ENCODE measurements around the gene ROBO2. TPM values are rescaled to one million over a fixed set of nuclear protein-coding genes. Genes with fewer than 3 reads are reported as not detected.

The ROBO2 gene
- polyA plus RNA-seq, 3 donors: 79.5 to 103 (median 89.3) TPM

- DNase-seq (ENCODE audit: low read depth in 3 of 3, low spot score in 2 of 3): no peak
Observed at GRCh38 chr3:77096966-77097890, 57.3 kb downstream of the ROBO2 start.

- no peak for DNase-seq (ENCODE audit: low read depth in 3 of 3, low spot score in 2 of 3)
Observed at GRCh38 chr3:77102951-77103769, 63.3 kb downstream of the ROBO2 start.

GRCh38 chr3:77122652-77123051 is 82.8 kb downstream of the ROBO2 start:
- no peak for DNase-seq (ENCODE audit: low read depth in 3 of 3, low spot score in 2 of 3)

DNA sequence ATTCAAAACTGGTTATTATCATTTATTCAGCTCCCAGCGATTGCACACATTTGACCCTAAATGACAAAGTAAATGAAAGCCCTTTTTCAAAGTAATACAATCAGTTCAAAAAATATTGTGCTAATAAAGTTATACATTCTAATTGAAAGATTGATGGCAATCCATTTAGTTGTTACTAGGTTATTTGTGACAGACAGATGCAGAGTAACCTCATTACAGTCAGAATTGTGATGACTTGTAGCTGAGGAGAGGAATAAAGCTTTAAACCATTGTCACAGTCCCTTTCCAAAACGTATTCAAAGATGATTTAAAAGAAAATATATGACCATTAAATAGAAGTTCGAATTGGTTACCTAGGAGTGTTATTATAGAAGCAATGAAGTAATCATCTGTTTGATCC is 86.1 kb downstream of the ROBO2 start:
- DNase-seq (ENCODE audit: low read depth in 3 of 3, low spot score in 2 of 3): no peak

DNA sequence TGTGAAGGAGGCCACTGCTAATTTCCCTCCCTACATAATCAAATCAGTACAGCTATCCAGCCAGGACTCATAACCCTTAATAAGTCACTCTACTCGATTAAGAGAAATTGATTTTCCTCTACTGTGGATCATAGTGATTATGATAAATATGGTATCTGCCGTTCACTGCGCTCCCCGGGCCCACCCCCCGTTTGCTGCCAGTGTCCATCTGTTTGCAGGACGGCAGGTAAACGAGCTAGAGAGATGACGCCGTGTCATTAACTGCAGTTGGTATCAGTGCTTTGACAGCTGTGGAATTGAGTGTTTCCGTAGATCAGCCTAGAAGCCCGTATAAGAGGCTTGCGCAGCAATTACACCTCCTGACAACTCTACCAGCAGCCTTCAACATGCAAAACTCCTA is 94.9 kb downstream of the ROBO2 start:
- DNase-seq (ENCODE audit: low read depth in 3 of 3, low spot score in 2 of 3): no peak

DNA sequence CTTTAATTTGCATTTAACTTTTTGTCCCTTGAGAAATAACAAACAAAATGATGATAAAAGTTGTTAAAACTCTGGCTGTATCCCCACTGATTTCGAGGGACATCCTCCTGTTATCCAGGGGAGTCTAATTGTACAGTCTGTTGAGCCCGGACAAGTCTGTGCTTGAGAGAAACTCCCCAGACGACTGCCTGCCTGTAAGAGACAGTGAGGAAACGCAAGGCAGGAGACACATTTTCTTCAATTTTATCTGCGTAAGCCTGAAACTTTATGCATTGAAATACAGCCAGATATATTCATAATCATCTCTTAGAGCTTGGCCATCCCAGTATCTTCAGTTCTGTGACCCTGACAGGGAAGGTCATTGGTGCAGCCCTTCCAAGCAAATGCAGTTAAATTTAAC is 97.7 kb downstream of the ROBO2 start:
- no peak for DNase-seq (ENCODE audit: low read depth in 3 of 3, low spot score in 2 of 3)

- DNase-seq (ENCODE audit: low read depth in 3 of 3, low spot score in 2 of 3): no peak
Observed at GRCh38 chr3:77139624-77140023, 99.7 kb downstream of the ROBO2 start.

DNA sequence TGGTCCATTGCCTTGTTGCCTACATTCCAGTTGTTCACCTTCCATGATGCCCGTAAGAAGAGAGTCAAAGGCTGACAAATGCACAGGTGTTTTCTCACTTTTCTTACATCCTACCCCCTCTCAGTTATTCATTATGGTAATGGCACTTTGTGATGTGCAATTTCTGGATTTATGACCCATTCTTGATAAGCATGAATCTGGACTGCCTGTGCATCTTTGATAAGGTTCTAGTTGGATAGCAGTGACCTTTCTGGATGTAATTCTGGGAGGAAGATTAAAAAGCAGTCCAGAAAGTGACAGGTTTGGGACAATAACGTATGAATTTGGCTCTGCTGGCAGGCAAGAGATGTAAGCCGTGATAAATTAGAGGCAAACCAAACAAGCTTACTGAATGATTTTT is 101.5 kb downstream of the ROBO2 start:
- no peak for DNase-seq (ENCODE audit: low read depth in 3 of 3, low spot score in 2 of 3)

DNA sequence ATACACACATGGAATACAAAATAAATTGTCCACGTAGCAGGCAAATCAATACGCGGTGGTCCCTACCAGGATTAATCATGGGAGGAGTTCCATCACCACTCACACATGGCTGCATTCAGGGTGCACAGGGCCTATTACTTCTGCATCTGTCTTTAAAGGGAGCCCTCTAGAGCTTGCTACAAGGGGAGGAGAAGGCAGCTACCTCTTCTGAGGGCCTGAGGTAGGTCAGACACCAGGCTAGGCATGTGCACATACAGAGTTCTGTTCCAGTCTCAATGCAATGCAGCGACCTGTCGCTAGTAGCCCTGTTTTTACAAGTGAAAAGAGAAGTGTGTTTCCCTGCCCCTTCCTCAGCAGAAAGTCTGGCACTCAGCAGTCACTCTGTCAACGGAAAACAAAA is 102.7 kb downstream of the ROBO2 start:
- DNase-seq (ENCODE audit: low read depth in 3 of 3, low spot score in 2 of 3): no peak

DNA sequence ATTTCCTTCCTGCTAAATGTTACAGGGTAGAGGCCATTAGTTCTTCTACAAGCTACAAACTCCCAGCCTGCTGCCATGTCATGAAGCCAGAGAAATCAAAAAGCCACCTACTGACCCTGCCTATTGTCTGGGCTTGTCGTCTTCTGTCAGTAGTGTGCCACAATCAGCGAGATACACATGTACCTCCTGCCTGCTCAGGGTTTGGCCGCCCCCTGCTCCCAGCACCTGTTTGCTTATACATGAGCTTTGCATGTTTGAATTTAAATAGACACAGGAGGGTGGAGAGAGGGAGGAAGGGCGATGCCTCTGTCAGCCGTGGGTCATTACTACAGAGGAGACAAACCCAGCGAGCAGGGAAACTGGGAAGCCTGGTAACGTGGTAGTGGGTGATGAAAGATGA is 106.1 kb downstream of the ROBO2 start:
- DNase-seq (ENCODE audit: low read depth in 3 of 3, low spot score in 2 of 3): no peak

- DNase-seq (ENCODE audit: low read depth in 3 of 3, low spot score in 2 of 3): no peak
Observed at GRCh38 chr3:77147836-77148578, 108.1 kb downstream of the ROBO2 start.

GRCh38 chr3:77149382-77149781 is 109.5 kb downstream of the ROBO2 start:
- no peak for DNase-seq (ENCODE audit: low read depth in 3 of 3, low spot score in 2 of 3)

DNA sequence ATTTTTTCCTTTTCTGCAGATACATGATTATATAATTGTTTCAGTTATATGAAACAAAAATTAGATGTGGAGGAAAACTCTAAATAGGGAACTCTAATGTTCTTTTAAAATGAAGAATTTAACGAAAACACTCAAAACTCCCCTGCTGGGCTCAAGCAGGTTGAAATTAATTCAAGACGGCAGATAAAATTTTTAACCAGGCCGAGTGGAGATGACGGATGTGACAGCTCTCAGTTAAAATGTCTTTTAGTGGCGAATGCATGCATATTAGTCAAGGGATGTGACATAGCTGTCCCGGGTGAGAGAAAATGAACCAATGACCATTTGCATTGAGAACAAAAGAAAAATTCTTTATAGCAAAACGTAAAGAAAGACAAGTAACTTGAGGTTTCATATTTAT is 110.1 kb downstream of the ROBO2 start:
- no peak for DNase-seq (ENCODE audit: low read depth in 3 of 3, low spot score in 2 of 3)

DNA sequence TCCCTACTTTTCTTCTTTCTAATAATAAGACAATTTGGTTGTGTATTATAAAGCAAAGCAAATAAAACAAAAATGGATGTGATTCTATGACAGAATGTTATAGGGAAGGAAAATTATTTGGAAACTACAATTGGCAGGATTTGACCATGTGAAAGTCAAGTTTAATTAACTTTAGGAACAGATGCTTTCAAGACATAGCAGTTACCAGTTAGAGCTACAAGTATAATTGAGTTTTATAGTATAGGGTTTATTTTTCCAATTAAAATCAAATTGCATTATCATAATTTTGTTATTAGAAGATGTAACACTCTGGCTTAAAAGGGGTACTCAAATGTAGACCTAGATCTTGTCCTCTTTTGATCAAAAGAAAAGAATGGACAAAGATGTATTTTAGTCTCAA is 110.9 kb downstream of the ROBO2 start:
- DNase-seq (ENCODE audit: low read depth in 3 of 3, low spot score in 2 of 3): no peak

GRCh38 chr3:77158730-77159581 is 119.1 kb downstream of the ROBO2 start:
- no peak for DNase-seq (ENCODE audit: low read depth in 3 of 3, low spot score in 2 of 3)

DNA sequence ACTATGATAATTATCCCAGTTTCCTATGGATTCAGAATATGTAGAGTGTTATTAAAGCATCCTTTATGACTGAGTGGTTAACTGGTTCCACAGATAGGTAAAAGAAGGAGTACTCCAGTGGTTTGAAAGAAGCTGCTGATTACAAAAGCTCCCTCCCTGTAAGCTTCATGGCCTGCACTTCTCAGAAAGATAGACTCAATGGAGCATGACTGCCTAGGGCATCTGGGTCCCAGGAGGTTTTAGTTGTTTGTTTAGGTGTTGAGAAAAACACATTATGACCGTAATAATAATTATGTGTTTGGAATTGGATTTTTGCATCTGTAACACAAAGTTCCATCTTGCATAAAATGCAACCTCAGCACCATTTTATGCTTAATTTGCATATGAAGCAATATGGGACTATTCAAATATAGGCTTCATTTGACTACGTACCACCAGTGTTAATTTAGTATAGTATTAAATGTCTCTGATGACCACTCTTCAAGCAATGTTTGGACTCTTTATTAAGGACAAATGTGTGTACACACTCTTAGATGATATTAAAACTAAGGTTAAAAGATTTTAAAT is 121.1 kb downstream of the ROBO2 start:
- DNase-seq (ENCODE audit: low read depth in 3 of 3, low spot score in 2 of 3): no peak

- DNase-seq (ENCODE audit: low read depth in 3 of 3, low spot score in 2 of 3): no peak
Observed at GRCh38 chr3:77169823-77170222, 129.9 kb downstream of the ROBO2 start.

- no peak for DNase-seq (ENCODE audit: low read depth in 3 of 3, low spot score in 2 of 3)
Observed at GRCh38 chr3:77171026-77171425, 131.1 kb downstream of the ROBO2 start.

DNA sequence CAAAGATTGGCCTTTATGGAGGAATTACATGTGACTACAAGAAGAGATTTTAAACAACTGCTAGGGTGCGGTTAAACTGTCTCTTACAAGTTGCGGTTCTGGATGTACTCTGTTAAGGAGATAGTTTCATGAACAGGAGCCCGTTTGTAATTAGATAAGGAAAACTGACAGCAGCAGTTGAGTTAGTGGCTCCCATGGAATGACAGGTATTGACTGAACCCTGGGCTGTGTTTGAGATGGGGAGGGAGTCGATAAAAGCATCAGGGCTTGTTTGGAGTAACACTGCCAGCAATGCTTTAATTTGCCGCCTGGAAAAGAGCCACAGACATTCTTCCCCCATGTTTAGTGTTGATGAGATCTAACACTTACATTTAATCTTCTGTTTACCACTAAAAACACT is 139.9 kb downstream of the ROBO2 start:
- DNase-seq (ENCODE audit: low read depth in 3 of 3, low spot score in 2 of 3): no peak

- no peak for DNase-seq (ENCODE audit: low read depth in 3 of 3, low spot score in 2 of 3)
Observed at GRCh38 chr3:77182341-77182740, 142.4 kb downstream of the ROBO2 start.
